Stimulated activated CD8-positive, alpha-beta memory T cell treated with anti-CD3 and anti-CD28 coated beads, Interleukin-15, amount 100 ng/mL, for 1 hour (primary cell): Measurements from ENCODE around the gene RHOU.

ENCODE experiments used
- DNase-seq: peaks from one replicate; pipeline ENCODE4 v3.0.0-alpha.2; 2020; ENCODE audit warnings: low read depth

The RHOU gene

GRCh38 chr1:228785366-228786330 is 50.4 kb downstream of the RHOU start:
- no peak for DNase-seq

DNA sequence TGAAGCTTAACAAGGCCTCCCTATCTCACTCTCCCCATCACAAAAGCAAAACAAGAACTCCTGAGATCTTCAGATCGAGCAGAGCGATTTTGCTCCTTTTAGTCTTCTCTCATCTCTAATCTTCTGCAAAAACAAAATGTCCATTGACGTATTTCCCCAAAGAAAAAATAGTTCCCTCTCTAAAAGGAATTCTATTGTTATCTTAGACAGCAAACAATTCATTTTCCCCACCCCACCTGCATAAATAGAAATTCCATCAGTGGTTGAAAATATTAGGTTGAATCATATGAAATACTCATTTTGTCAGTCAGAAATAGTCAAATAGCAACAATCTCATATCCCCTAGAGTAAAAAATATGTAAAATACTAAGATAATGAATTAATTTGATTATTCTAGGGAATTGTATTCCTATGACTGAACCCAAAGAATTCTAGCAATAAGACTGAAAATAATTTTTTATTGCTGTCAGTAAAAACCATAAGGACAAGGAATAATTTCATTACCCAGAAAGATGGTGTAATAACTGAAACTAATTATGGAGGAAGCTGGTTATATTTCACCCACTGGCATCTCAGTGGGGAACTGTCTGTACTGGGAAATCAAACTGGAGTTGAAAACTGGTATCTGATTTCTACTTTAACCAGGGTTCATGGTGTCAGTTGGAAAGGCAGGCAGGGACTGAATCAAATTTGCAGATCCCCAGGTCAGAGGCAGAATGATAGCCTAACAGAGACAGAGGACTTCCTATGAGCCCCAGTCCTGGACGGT is 51.3 kb downstream of the RHOU start:
- no peak for DNase-seq

- no peak for DNase-seq
Observed at GRCh38 chr1:228791791-228792190, 56.5 kb downstream of the RHOU start.

DNA sequence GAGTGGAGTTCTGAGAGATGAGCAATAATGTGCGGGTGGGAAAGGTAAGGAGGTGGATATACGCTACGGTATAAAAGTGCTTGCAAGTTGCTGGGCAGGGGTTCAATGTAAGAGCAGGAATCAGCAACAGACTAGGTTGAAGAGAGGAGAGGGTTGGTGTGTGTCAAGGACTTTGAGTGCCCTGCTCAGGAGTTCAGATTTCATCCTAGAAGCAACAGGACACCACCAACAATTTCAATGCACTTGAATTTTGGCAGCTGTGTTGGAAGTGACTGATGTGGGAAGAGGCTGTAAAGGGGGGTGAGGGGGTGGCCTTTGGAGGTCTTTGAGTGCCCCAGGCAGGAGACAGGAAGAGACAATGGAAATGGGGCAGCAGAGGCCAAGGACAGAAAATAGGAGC is 57.3 kb downstream of the RHOU start:
- no peak for DNase-seq

GRCh38 chr1:228793032-228793431 is 57.8 kb downstream of the RHOU start:
- no peak for DNase-seq

- DNase-seq, result no peak
Observed at GRCh38 chr1:228794173-228794572, 58.9 kb downstream of the RHOU start.

GRCh38 chr1:228794810-228795209 is 59.5 kb downstream of the RHOU start:
- DNase-seq, result no peak

GRCh38 chr1:228795596-228795995 is 60.3 kb downstream of the RHOU start:
- DNase-seq, result no peak
